MCF 10A (cell line): ENCODE data around the gene EPO. TPM values are rescaled to one million over a fixed set of nuclear protein-coding genes. Genes with fewer than 3 reads are reported as not detected.
A peak's percentile ranks its signal among the peaks of the same experiment; 100 is the strongest.
"Not testable (repeated sequence)": the region's sequence is repeated elsewhere in the genome, so short reads cannot be mapped to it uniquely, and the experiment has no call there.

Experiments
- BruUV-seq: library from RNA; stranded (reverse); fragments of 400-500 nt; replicated peaks from 2 replicates; lab custom pipeline; 2021; lab: Mats Ljungman, UMichigan
- CTCF ChIA-PET: fragments of 300-600 bp; sonication (Branson Sonifier 250); formaldehyde crosslinking; extraction: SDS; loops from one replicate; lab custom pipeline; 2021; ENCODE audit warnings: antibody characterized with exemption, inconsistent platforms; lab: Yijun Ruan, JAX
- POLR2A ChIA-PET: fragments of 300-600, 350-650 bp; sonication (Branson Sonifier 250); formaldehyde crosslinking; extraction: SDS; loops from one replicate; lab custom pipeline; 2020; ENCODE audit warnings: antibody characterized with exemption, inconsistent platforms; lab: Yijun Ruan, JAX
- DNase-seq: peaks from one replicate; pipeline ENCODE4 v3.0.0-alpha.2; 2018; ENCODE audit not compliant: unreplicated experiment
- H3K27ac Mint-ChIP-seq: one replicate; pipeline ENCODE4 v1.8.0; 2022; ENCODE audit warnings: mild to moderate bottlenecking, low read depth, mixed read lengths; ENCODE audit not compliant: unreplicated experiment
- H3K27me3 Mint-ChIP-seq: one replicate; pipeline ENCODE4 v1.8.0; 2022; ENCODE audit warnings: mixed read lengths; ENCODE audit not compliant: insufficient read depth, unreplicated experiment
- H3K36me3 Mint-ChIP-seq: one replicate; pipeline ENCODE4 v1.8.0; 2022; ENCODE audit warnings: mild to moderate bottlenecking, moderate library complexity, mixed read lengths; ENCODE audit not compliant: insufficient read depth, unreplicated experiment
- H3K4me1 Mint-ChIP-seq: one replicate; pipeline ENCODE4 v1.8.0; 2022; ENCODE audit warnings: mixed read lengths; ENCODE audit not compliant: insufficient read depth, unreplicated experiment
- H3K4me3 Mint-ChIP-seq: one replicate; pipeline ENCODE4 v1.8.0; 2022; ENCODE audit warnings: mild to moderate bottlenecking, moderate library complexity, mixed read lengths; ENCODE audit not compliant: unreplicated experiment
- H3K9me3 Mint-ChIP-seq: one replicate; pipeline ENCODE4 v1.8.0; 2022; ENCODE audit warnings: mixed read lengths; ENCODE audit not compliant: unreplicated experiment
- intact Hi-C: fragments of 100-400 bp; cut with micrococcal nuclease; formaldehyde crosslinking; loops from 2 replicates; pipeline ENCODE4 v1.14.1; 2022
- total RNA-seq: library from RNA; stranded (reverse); gene quantifications from 2 replicates; pipeline ENCODE4 v1.2.3, GENCODE V29; 2022
- TF ChIP-seq, protein P1 (sequence below): fragments of 200-600 bp; IDR thresholded peaks from one replicate; pipeline ENCODE4 v1.8.0; 2022; ENCODE audit warnings: antibody characterized with exemption, mild to moderate bottlenecking; ENCODE audit not compliant: unreplicated experiment

The EPO gene
- total RNA-seq, 1 experiment from 2014 or later, result not detected

DNA sequence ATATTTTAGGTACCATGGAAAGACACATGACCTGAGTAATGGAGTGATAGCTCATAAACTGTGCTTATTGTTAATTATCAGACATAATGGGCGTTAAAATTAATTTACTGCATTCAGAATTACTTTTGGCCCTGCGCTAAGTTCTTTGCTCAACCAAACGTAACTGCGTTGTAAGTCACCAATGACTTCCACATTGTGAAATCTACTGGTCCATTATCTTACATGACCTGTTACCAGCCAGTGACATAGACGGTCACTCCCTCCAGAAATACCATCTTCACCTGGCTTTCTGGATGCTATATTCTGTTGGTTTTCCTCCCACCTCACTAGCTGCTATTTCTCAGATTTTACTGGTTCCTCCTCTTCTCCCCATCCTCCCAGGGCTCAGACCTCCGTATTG is 21.2 kb upstream of the EPO start:
- Mint-ChIP-seq H3K27ac (no peak overlapping the region), H3K4me3 (no peak overlapping the region), H3K9me3 (no peaks in the 10 kb centered on the region), H3K27me3 (peaks cover 15% of the 10 kb centered on the region), H3K4me1 (no peaks in the 10 kb centered on the region), H3K36me3 (no peaks in the 10 kb centered on the region)
- no TSS peak for BruUV-seq
- no peak for DNase-seq
- intact Hi-C loops, result no loop called here
- CTCF ChIA-PET, result interaction anchor here (0.5 to 0.7 kb wide), 2 partner anchors 146 to 194 kb away, joined by 3 to 4 read pairs; no protein-coding TSS in a partner anchor
- POLR2A ChIA-PET, result interaction anchor here (1.0 kb wide), 1 partner anchor 129 kb away, joined by 3 read pairs; the partner anchor contains the start of gene EPHB4
- TF ChIP-seq, protein P1, sequence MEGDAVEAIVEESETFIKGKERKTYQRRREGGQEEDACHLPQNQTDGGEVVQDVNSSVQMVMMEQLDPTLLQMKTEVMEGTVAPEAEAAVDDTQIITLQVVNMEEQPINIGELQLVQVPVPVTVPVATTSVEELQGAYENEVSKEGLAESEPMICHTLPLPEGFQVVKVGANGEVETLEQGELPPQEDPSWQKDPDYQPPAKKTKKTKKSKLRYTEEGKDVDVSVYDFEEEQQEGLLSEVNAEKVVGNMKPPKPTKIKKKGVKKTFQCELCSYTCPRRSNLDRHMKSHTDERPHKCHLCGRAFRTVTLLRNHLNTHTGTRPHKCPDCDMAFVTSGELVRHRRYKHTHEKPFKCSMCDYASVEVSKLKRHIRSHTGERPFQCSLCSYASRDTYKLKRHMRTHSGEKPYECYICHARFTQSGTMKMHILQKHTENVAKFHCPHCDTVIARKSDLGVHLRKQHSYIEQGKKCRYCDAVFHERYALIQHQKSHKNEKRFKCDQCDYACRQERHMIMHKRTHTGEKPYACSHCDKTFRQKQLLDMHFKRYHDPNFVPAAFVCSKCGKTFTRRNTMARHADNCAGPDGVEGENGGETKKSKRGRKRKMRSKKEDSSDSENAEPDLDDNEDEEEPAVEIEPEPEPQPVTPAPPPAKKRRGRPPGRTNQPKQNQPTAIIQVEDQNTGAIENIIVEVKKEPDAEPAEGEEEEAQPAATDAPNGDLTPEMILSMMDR, result no peak

DNA sequence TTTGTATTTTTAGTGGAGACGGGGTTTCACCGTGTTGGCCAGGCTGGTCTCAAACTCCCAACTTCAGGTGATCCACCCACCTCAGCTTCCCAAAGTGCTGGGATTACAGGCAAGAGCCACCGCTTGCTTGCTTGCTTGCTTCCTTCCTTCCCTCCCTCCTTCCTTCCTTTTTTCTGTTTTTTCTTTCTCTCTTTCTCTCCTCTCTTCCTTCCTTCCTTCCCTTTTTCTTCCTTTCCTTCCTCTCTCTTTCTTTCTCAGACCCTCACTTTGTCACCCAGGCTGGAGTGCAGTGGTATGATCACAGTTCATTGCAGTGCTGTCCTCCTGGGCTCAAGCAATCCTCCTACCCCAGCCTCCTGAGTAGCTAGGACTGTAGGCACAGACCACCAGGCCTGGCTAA is 19.2 kb upstream of the EPO start:
- H3K4me3 Mint-ChIP-seq, BruUV-seq, H3K9me3 Mint-ChIP-seq, H3K27ac Mint-ChIP-seq, H3K36me3 Mint-ChIP-seq, H3K4me1 Mint-ChIP-seq, intact Hi-C loops, DNase-seq: not testable (repeated sequence)
- H3K27me3 Mint-ChIP-seq, result peaks cover 15% of the 10 kb centered on the region
- ChIA-PET POLR2A (interaction anchor here (0.6 to 0.9 kb wide), 2 partner anchors 101 to 408 kb away, joined by 3 to 4 read pairs; no protein-coding TSS in a partner anchor), CTCF (interaction anchor here (0.6 to 1.5 kb wide), 6 partner anchors 11 to 155 kb away, joined by 3 to 5 read pairs (median 3); partner anchors contain the start of gene EPO)

DNA sequence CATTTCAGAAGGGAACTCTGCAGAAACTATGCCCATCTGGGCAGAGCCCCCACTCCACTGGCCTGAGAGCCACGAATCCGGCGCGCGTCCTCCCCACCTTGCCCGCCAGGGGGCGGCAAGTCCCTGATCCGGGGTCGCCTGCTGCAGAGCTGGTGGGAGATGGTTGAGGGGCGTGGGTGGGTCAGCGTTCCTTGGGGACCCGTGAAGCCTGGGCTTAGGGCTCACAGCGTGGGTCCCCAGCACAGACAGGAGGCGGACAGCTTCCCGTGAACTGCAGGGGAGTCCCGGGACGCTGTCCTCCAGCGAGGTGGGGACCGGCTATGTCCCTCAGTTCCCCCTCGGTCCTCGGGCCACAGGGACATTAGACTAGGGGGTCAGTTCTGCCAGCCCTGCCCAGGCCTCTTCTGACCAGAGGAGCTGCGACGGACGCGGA is 14.9 kb upstream of the EPO start:
- H3K27me3 Mint-ChIP-seq, result peaks cover 15% of the 10 kb centered on the region
- TSS peak; percentile 64 for BruUV-seq
- H3K9me3 Mint-ChIP-seq, result no peaks in the 10 kb centered on the region
- H3K27ac Mint-ChIP-seq, result peak overlapping the region; percentile 93
- peaks cover 15% of the 10 kb centered on the region for H3K36me3 Mint-ChIP-seq
- ChIA-PET POLR2A (interaction anchor here (0.6 to 2.9 kb wide), 28 partner anchors 9 to 616 kb away, joined by 3 to 57 read pairs (median 6); partner anchors contain the start of genes EPHB4, EPO, FBXO24 and GIGYF1), CTCF (interaction anchor here (0.5 to 6.7 kb wide), 41 partner anchors 8 to 1519 kb away, joined by 3 to 94 read pairs (median 4); partner anchors contain the start of genes ACTL6B, EPHB4, EPO and FBXO24)
- TF ChIP-seq, protein P1, result peak; percentile 89
- H3K4me1 Mint-ChIP-seq, result peaks cover 10% of the 10 kb centered on the region
- peak overlapping the region; percentile 95 for H3K4me3 Mint-ChIP-seq
- peak; percentile 69 for DNase-seq
- intact Hi-C loops, result loop anchor here (1.0 to 2.0 kb wide), 3 partner anchors 97 to 147 kb away; partner anchors contain the start of gene SLC12A9

DNA sequence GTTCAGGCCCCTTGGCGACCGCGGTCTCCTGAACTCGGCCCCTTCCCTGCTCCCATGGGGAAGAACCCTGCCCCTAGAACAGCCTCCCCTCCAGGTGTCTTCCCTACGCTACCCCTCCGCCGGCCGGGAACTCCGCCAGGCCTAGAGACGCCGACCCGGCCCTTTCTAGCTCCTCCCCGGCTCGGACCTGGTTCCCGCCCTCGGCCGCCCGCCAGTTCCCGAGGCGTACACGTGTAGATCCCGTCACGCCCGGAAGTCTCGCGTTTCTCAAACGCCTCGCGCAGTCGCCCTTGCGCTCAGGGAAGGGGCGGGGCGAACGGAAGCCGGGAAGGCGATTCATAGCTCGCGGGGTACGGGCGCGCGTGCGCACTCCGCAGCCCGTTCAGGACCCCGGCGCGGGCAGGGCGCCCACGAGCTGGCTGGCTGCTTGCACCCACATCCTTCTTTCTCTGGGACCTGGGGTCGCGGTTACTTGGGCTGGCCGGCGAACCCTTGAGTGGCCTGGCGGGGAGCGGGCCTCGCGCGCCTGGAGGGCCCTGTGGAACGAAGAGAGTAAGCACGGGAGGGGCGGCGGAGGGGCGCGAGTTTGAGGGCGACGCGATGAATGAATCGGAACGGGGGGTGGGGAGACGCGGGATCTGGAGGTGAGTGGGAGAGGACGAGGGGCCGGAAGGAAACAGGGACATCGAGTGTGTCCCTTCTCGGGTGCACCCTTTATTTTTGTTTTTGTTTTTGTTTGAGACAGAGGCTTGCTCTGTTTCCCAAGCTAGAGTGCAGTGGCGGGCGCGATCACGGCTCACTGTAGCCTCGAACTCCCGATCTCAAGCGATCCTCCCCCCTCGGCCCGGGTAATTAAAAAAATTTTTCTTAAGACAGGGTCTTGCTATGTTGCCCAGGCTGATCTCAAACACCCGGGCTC is 14.3 kb upstream of the EPO start, which contains the start of gene POP7:
Gene POP7 (plus strand): TSS at position 369 of the 919 bp plus-strand sequence. CDS start 710 bp downstream, outside the sequence.
- H3K36me3 Mint-ChIP-seq, result peaks cover 15% of the 10 kb centered on the region
- intact Hi-C loops, result loop anchor here (1.0 to 2.0 kb wide), 3 partner anchors 97 to 146 kb away; partner anchors contain the start of gene SLC12A9
- H3K9me3 Mint-ChIP-seq, result no peaks in the 10 kb centered on the region
- peaks cover 10% of the 10 kb centered on the region for H3K27me3 Mint-ChIP-seq
- peaks cover 10% of the 10 kb centered on the region for H3K4me1 Mint-ChIP-seq
- TF ChIP-seq, protein P1, result no peak
- BruUV-seq, result TSS peak; percentile 83
- DNase-seq, result peak; percentile 98
- peak within 1 kb of the TSS; percentile 93 for H3K27ac Mint-ChIP-seq
- ChIA-PET POLR2A (interaction anchor here (0.6 to 2.9 kb wide), 34 partner anchors 8 to 615 kb away, joined by 3 to 57 read pairs (median 5); partner anchors contain the start of genes AGFG2, EPHB4, EPO and FBXO24), CTCF (interaction anchor here (0.5 to 6.7 kb wide), 39 partner anchors 8 to 561 kb away, joined by 3 to 94 read pairs (median 4); partner anchors contain the start of genes EPHB4, EPO, FBXO24 and GIGYF1)
- H3K4me3 Mint-ChIP-seq, result peak within 1 kb of the TSS; percentile 95
